ENCODE measurements around the gene REV3L.
A peak's percentile ranks its signal among the peaks of the same experiment; 100 is the strongest.

GRCh38 chr6:111250791-111251354 lies 232.1 kb downstream of the REV3L start:
- TF ChIP-seq POLR2A (conservative IDR thresholded peaks at IDR 0.05) = no peak
- TF ChIP-seq NR1H2 (CRISPR knock-in tag; IDR thresholded peaks at IDR 0.05) = no peak
- no peak for TF ChIP-seq MYNN (IDR thresholded peaks at IDR 0.05)
- TF ChIP-seq MYNN (CRISPR knock-in tag; IDR thresholded peaks at IDR 0.05) = no peak
- no peak for TF ChIP-seq ZNF133 (CRISPR knock-in tag; IDR thresholded peaks at IDR 0.05)
- TF ChIP-seq NFYB (IDR thresholded peaks at IDR 0.05; ENCODE audit: extremely low read depth, insufficient read length) = no peak
- no peak for TF ChIP-seq RERE (CRISPR knock-in tag; IDR thresholded peaks at IDR 0.05; ENCODE audit: borderline replicate concordance)
- no peak for TF ChIP-seq ZNF274 (IDR thresholded peaks at IDR 0.05; ENCODE audit: borderline replicate concordance, low read depth, low read length)
- TF ChIP-seq E2F6 (IDR thresholded peaks at IDR 0.05; ENCODE audit: borderline replicate concordance in 1 of 2, extremely low read depth in 1 of 2, insufficient read depth in 1 of 2, insufficient read length in 1 of 2, low read depth in 1 of 2, low read length in 1 of 2, poor library complexity in 1 of 2, severe bottlenecking in 1 of 2) = no peak
- no peak for TF ChIP-seq ZFP36 (IDR thresholded peaks at IDR 0.05; ENCODE audit: low read depth, low read length, partially characterized antibody)
- no peak for TF ChIP-seq YBX1 (IDR thresholded peaks at IDR 0.05)
- TF ChIP-seq ESRRA (IDR thresholded peaks at IDR 0.05; ENCODE audit: borderline replicate concordance, low read depth) = peak; percentile 48; the same call in 1 of the 2 replicates
